Stomach (tissue), 9 donors: ENCODE measurements around the gene NCKAP5. TPM values are rescaled to one million over a fixed set of nuclear protein-coding genes. Genes with fewer than 3 reads are reported as not detected.

Experiments
- DNase-seq, 2 donors: peaks; one replicate each; pipeline versions ENCODE4 v3.0.0 to v3.0.0-alpha.2; 2013 to 2019
- H3K27ac ChIP-seq, 5 donors: fragments of 200-600 bp in 4 of 5; sonication (generic) in 4 of 5; one replicate each; pipeline ENCODE4 v1.5.1; 2013 to 2019; ENCODE audit warnings: mild to moderate bottlenecking in 1 of 5, moderate library complexity in 1 of 5
- H3K27me3 ChIP-seq, 3 donors: fragments of 200-600 bp; sonication (generic); one replicate each; pipeline ENCODE4 v1.5.1; 2017 to 2019; ENCODE audit warnings: mixed run types in 1 of 3
- H3K36me3 ChIP-seq, 4 donors: fragments of 200-600 bp; sonication (generic); 1 replicate in 3 of 4; 2 replicates in 1 of 4; pipeline ENCODE4 v1.5.1; 2016 to 2019
- H3K4me1 ChIP-seq, 4 donors: fragments of 200-600 bp; sonication (generic); one replicate each; pipeline ENCODE4 v1.5.1; 2016 to 2019
- H3K4me3 ChIP-seq, 4 donors: fragments of 200-600 bp; sonication (generic) in 3 of 4; one replicate each; pipeline ENCODE4 v1.5.1; 2016 to 2019; ENCODE audit warnings: mild to moderate bottlenecking in 1 of 4
- H3K9me3 ChIP-seq, 4 donors: fragments of 200-600 bp; sonication (generic); one replicate each; pipeline ENCODE4 v1.5.1; 2016 to 2019
- EP300 ChIP-seq: sonication (generic); formaldehyde crosslinking; IDR thresholded peaks from one replicate; pipeline ENCODE4 v1.6.1; 2017; ENCODE audit warnings: antibody characterized with exemption
- POLR2A ChIP-seq, 4 donors: fragments of 450-650 bp; IDR thresholded peaks; one replicate each; pipeline ENCODE4 v1.6.1; 2016; ENCODE audit warnings: antibody characterized with exemption in 4 of 4, control low read depth in 2 of 4, mild to moderate bottlenecking in 1 of 4, moderate library complexity in 1 of 4
- POLR2AphosphoS5 ChIP-seq, 3 donors: sonication (generic); formaldehyde crosslinking; IDR thresholded peaks; one replicate each; pipeline ENCODE4 v1.6.1; 2016; ENCODE audit warnings: antibody characterized with exemption in 3 of 3
- WGBS, 5 donors: extraction: QIAGEN DNeasy Blood & Tissue Kit in 3 of 5; methylation state at CpG; one replicate each; pipeline versions ENCODE4 v1.1.5 to v1.1.7; 2013 to 2018; 5-methylcytosine and 5-hydroxymethylcytosine counted together
- intact Hi-C: fragments of 100-400 bp; cut with DNase I; formaldehyde crosslinking; loops from one replicate; pipeline ENCODE4 v1.15.1; 2023; ENCODE audit warnings: low total_unique reads
- polyA plus RNA-seq, 3 donors: library from polyadenylated mRNA; stranded (reverse); fragments of 200-250 nt; gene quantifications; one replicate each; pipeline ENCODE4 v1.2.3, GENCODE V29; 2013
- total RNA-seq, 5 donors: library from RNA; depleted of rRNA; stranded (reverse); fragments of >200 nt; gene quantifications; one replicate each; pipeline versions ENCODE4 v1.1.0 to v1.2.3, GENCODE V29; 2014 to 2016
- TF ChIP-seq, protein P1 (sequence below), 7 experiments: fragments of 450-650 bp in 4 of 7; fragments of 200-600 bp in 3 of 7; sonication (generic) in 3 of 7; IDR thresholded peaks; one replicate each; pipeline ENCODE4 v1.5.1; 2016 to 2019; ENCODE audit warnings: antibody characterized with exemption in 7 of 7, control low read depth in 2 of 7, mild to moderate bottlenecking in 1 of 7
- donor health status: healthy with polysubstance abuse.
- donor health status: Bipolar disorder and iron deficiency.
- donor health status: healthy.

NCKAP5 gene
- total and polyA plus RNA-seq, 8 donors, result 0.58 to 8.0 (median 1.6) TPM; not detected in 1

DNA sequence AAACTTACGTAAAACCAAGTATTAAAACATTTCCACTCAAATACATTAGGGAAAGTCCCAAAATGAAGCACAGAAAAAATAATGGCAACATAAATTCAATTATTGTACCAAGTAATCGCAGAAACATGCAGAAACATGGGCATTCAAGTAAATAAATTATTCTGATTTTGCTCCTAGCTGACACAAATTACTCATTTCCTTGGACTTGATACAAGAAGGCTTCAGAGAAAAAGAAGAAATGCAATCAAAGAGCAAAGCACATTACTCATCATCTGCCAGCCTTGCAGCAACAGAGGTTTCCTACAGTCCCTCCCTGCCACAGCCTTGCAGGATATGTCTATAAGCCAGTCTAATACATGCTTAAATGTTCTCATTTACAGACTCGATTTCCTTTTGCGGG lies 458.5 kb downstream of the NCKAP5 start:
- 74 to 92% (median 84%) methylated on average over 4 of the region's 4 CpGs for WGBS, 5 donors
- Histone ChIP-seq H3K27ac (no peak overlapping the region), H3K9me3 (no peaks in the 10 kb centered on the region), H3K4me3 (no peak overlapping the region), H3K36me3 (no peaks in the 10 kb centered on the region), H3K27me3 (no peaks in the 10 kb centered on the region), H3K4me1 (no peaks in the 10 kb centered on the region)
- TF ChIP-seq POLR2AphosphoS5 (IDR thresholded peaks at IDR 0.05) (no peak), EP300 (no peak), POLR2A (IDR thresholded peaks at IDR 0.05) (no peak)
- TF ChIP-seq, protein P1, sequence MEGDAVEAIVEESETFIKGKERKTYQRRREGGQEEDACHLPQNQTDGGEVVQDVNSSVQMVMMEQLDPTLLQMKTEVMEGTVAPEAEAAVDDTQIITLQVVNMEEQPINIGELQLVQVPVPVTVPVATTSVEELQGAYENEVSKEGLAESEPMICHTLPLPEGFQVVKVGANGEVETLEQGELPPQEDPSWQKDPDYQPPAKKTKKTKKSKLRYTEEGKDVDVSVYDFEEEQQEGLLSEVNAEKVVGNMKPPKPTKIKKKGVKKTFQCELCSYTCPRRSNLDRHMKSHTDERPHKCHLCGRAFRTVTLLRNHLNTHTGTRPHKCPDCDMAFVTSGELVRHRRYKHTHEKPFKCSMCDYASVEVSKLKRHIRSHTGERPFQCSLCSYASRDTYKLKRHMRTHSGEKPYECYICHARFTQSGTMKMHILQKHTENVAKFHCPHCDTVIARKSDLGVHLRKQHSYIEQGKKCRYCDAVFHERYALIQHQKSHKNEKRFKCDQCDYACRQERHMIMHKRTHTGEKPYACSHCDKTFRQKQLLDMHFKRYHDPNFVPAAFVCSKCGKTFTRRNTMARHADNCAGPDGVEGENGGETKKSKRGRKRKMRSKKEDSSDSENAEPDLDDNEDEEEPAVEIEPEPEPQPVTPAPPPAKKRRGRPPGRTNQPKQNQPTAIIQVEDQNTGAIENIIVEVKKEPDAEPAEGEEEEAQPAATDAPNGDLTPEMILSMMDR (IDR thresholded peaks at IDR 0.05), result no peak
- intact Hi-C loops, result no loop called here
- no peak for DNase-seq

- DNase-seq, result no peak
- Histone ChIP-seq H3K36me3 (no peaks in the 10 kb centered on the region), H3K9me3 (no peaks in the 10 kb centered on the region), H3K4me1 (no peaks in the 10 kb centered on the region), H3K4me3 (no peak overlapping the region), H3K27ac (no peak overlapping the region), H3K27me3 (no peaks in the 10 kb centered on the region)
- TF ChIP-seq, protein P1 (IDR thresholded peaks at IDR 0.05), result no peak
- no peak for TF ChIP-seq EP300
- no peak for TF ChIP-seq POLR2AphosphoS5 (IDR thresholded peaks at IDR 0.05)
- no peak for TF ChIP-seq POLR2A (IDR thresholded peaks at IDR 0.05)
- intact Hi-C loops, result no loop called here
- WGBS, 5 donors, result 81 to 90% (median 82%) methylated on average over 9 of the region's 9 CpGs
Observed at GRCh38 chr2:133107058-133107815, 461.0 kb downstream of the NCKAP5 start.

DNA sequence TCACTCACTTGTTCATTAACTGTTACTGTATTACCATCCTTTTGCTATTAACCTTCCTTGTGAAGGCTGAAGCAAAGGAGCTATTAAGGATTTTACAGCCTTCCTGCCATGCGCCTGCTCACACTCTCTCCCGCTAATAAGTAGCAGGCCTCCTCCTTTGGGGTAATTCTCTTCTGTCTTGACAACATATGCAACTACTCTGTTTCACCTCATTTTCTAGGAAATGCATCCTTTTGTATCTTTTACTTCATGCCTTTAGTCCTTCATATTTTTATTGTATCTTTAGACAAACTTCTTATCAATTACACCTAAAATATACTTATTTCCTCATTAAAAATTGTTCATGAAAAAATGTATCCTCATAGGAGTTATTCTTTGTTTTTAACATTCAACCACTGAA lies 463.4 kb downstream of the NCKAP5 start:
- WGBS, 5 donors, result 91 to 100% (median 94%) methylated on average over 2 of the region's 2 CpGs
- no peak for DNase-seq

DNA sequence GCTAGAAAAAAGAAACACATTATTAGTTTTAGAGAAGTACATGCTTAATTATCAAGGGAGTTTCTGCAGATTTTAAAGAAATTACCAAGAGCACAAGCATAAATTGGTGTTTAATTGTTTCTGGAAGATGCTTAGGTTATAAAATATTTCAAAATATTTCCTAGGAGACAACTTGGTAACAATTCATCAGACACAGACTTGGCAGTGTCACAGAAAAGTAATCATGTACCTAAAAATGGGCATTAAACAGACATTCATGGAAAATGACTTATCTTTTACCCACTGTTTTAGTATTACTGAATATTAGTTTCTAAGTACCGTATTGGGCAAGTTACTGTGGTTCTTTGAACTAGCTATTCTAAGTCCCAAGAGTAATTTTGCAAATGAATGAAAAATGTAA lies 469.5 kb downstream of the NCKAP5 start:
- TF ChIP-seq POLR2AphosphoS5 (IDR thresholded peaks at IDR 0.05), result no peak
- TF ChIP-seq, protein P1 (IDR thresholded peaks at IDR 0.05), result no peak
- no peak for TF ChIP-seq EP300
- no peak for TF ChIP-seq POLR2A (IDR thresholded peaks at IDR 0.05)
- no peaks in the 10 kb centered on the region for H3K4me1 ChIP-seq
- no peaks in the 10 kb centered on the region for H3K36me3 ChIP-seq
- no peak overlapping the region for H3K27ac ChIP-seq
- WGBS, 5 donors, result 69 to 92% (median 85%) methylated on average over 1 of the region's 1 CpG
- no peaks in the 10 kb centered on the region for H3K9me3 ChIP-seq
- DNase-seq, result no peak
- no peaks in the 10 kb centered on the region for H3K27me3 ChIP-seq
- intact Hi-C loops, result no loop called here
- no peak overlapping the region for H3K4me3 ChIP-seq

More for the DNA sequence above, 463.4 kb downstream of the NCKAP5 start:
- no peak for TF ChIP-seq POLR2A (IDR thresholded peaks at IDR 0.05)
- no peak for TF ChIP-seq POLR2AphosphoS5 (IDR thresholded peaks at IDR 0.05)
- TF ChIP-seq, protein P1 (IDR thresholded peaks at IDR 0.05), result no peak
- TF ChIP-seq EP300, result no peak
- Histone ChIP-seq H3K27ac (no peak overlapping the region), H3K9me3 (no peaks in the 10 kb centered on the region), H3K27me3 (no peaks in the 10 kb centered on the region), H3K4me1 (no peaks in the 10 kb centered on the region), H3K4me3 (no peak overlapping the region), H3K36me3 (no peaks in the 10 kb centered on the region)
- intact Hi-C loops, result no loop called here
